H9 (cell line): ENCODE results near the gene PMP22. TPM values are rescaled to one million over a fixed set of nuclear protein-coding genes. Genes with fewer than 3 reads are reported as not detected.
A peak's percentile ranks its signal among the peaks of the same experiment; 100 is the strongest.

Experiments
- DNase-seq: peaks from one replicate; pipeline ENCODE4 v3.0.0-alpha.2; 2017
- H2AFZ ChIP-seq: one replicate; pipeline ENCODE4 v1.6.1; 2013; ENCODE audit warnings: mild to moderate bottlenecking, low read length, control low read depth, moderate library complexity
- H2AK5ac ChIP-seq: 2 replicates; pipeline ENCODE4 v1.6.1; 2013; ENCODE audit warnings: low read length, control low read depth, mixed read lengths; ENCODE audit not compliant: insufficient read length
- H2BK120ac ChIP-seq: one replicate; pipeline ENCODE4 v1.6.1; 2013; ENCODE audit warnings: low read depth, mild to moderate bottlenecking, low read length, control low read depth, inconsistent platforms; ENCODE audit not compliant: poor library complexity, severe bottlenecking
- H2BK12ac ChIP-seq: 2 replicates; pipeline ENCODE4 v1.6.1; 2013; ENCODE audit warnings: low read length, control low read depth, mixed read lengths, low read depth; ENCODE audit not compliant: insufficient read length
- H2BK15ac ChIP-seq: 2 replicates; pipeline ENCODE4 v1.6.1; 2013; ENCODE audit warnings: low read depth, low read length, control low read depth
- H2BK20ac ChIP-seq: one replicate; pipeline ENCODE4 v1.6.1; 2013; ENCODE audit warnings: low read depth, mild to moderate bottlenecking, low read length, control low read depth, inconsistent platforms; ENCODE audit not compliant: poor library complexity, severe bottlenecking
- H2BK5ac ChIP-seq: 2 replicates; pipeline ENCODE4 v1.6.1; 2013; ENCODE audit warnings: low read length, control low read depth, mixed read lengths; ENCODE audit not compliant: insufficient read length
- H3K14ac ChIP-seq: 2 replicates; pipeline ENCODE4 v1.6.1; 2013; ENCODE audit warnings: low read length, control low read depth; ENCODE audit not compliant: insufficient read depth
- H3K18ac ChIP-seq: 2 replicates; pipeline ENCODE4 v1.6.1; 2013; ENCODE audit warnings: low read depth, mild to moderate bottlenecking, mixed read lengths, low read length, control low read depth; ENCODE audit not compliant: insufficient read length
- H3K23ac ChIP-seq: 2 replicates; pipeline ENCODE4 v1.6.1; 2013; ENCODE audit warnings: low read length, control low read depth, mixed read lengths, low read depth; ENCODE audit not compliant: insufficient read length
- H3K23me2 ChIP-seq: 2 replicates; pipeline ENCODE4 v1.6.1; 2013; ENCODE audit warnings: low read depth, mild to moderate bottlenecking, mixed read lengths, low read length, control low read depth; ENCODE audit not compliant: insufficient read length, poor library complexity, severe bottlenecking
- H3K27ac ChIP-seq: 2 replicates; pipeline ENCODE4 v1.5.1; 2013; ENCODE audit warnings: low read length, control low read depth, mixed read lengths, low read depth; ENCODE audit not compliant: insufficient read length
- H3K27me3 ChIP-seq: 2 replicates; pipeline ENCODE4 v1.6.1; 2013; ENCODE audit warnings: low read length, control low read depth, inconsistent platforms; ENCODE audit not compliant: insufficient read depth
- H3K4ac ChIP-seq: 2 replicates; pipeline ENCODE4 v1.6.1; 2013; ENCODE audit warnings: low read depth, mild to moderate bottlenecking, control low read depth, inconsistent platforms, low read length, moderate library complexity
- H3K4me1 ChIP-seq: 2 replicates; pipeline ENCODE4 v1.6.1; 2013; ENCODE audit warnings: low read length, control low read depth, inconsistent platforms; ENCODE audit not compliant: insufficient read depth
- H3K4me2 ChIP-seq: 2 replicates; pipeline ENCODE4 v1.6.1; 2013; ENCODE audit warnings: low read length, control low read depth, mixed read lengths; ENCODE audit not compliant: insufficient read length, insufficient read depth
- H3K56ac ChIP-seq: 2 replicates; pipeline ENCODE4 v1.6.1; 2013; ENCODE audit warnings: low read depth, mild to moderate bottlenecking, mixed read lengths, low read length, control low read depth; ENCODE audit not compliant: insufficient read length
- H3K79me1 ChIP-seq: 2 replicates; pipeline ENCODE4 v1.6.1; 2013; ENCODE audit warnings: low read depth, mild to moderate bottlenecking, moderate library complexity, low read length, control low read depth, inconsistent platforms; ENCODE audit not compliant: insufficient read depth, poor library complexity, severe bottlenecking
- H3K79me2 ChIP-seq: 2 replicates; pipeline ENCODE4 v1.6.1; 2013; ENCODE audit warnings: low read length, control low read depth, inconsistent platforms; ENCODE audit not compliant: insufficient read depth
- H3K9ac ChIP-seq: 2 replicates; pipeline ENCODE4 v1.6.1; 2013; ENCODE audit warnings: low read length, control low read depth, mixed read lengths; ENCODE audit not compliant: insufficient read length; ENCODE audit errors: extremely low read depth
- H3K9me3 ChIP-seq: one replicate; pipeline ENCODE4 v1.6.1; 2013; ENCODE audit warnings: low read depth, low read length, inconsistent platforms; ENCODE audit not compliant: control insufficient read depth
- H3T11ph ChIP-seq: one replicate; pipeline ENCODE4 v1.6.1; 2013; ENCODE audit warnings: mild to moderate bottlenecking, low read length, control low read depth, inconsistent platforms
- H4K20me1 ChIP-seq: one replicate; pipeline ENCODE4 v1.6.1; 2013; ENCODE audit not compliant: control insufficient read depth, insufficient read length, insufficient read depth
- H4K5ac ChIP-seq: 2 replicates; pipeline ENCODE4 v1.6.1; 2013; ENCODE audit warnings: low read depth, mild to moderate bottlenecking, mixed read lengths, low read length, control low read depth; ENCODE audit not compliant: insufficient read length
- H4K8ac ChIP-seq: replicated peaks from 2 replicates; pipeline ENCODE4 v1.6.1; 2013; ENCODE audit warnings: low read length, control low read depth, mixed read lengths, low read depth; ENCODE audit not compliant: insufficient read length
- H4K91ac ChIP-seq: 2 replicates; pipeline ENCODE4 v1.6.1; 2013; ENCODE audit warnings: low read depth, mild to moderate bottlenecking, moderate library complexity, mixed read lengths, low read length, control low read depth; ENCODE audit not compliant: insufficient read length
- H3K27ac Mint-ChIP-seq, 3 experiments: 2 replicates in 2 of 3; 3 replicates in 1 of 3; pipeline ENCODE4 v1.8.0; 2020 to 2021; ENCODE audit warnings: mixed read lengths in 3 of 3, mild to moderate bottlenecking in 1 of 3, moderate library complexity in 1 of 3
- H3K27me3 Mint-ChIP-seq: 2 replicates; pipeline ENCODE4 v1.8.0; 2021; ENCODE audit warnings: low read depth, mild to moderate bottlenecking, moderate library complexity, mixed read lengths
- H3K36me3 Mint-ChIP-seq, 3 experiments: 2 replicates in 2 of 3; 3 replicates in 1 of 3; pipeline ENCODE4 v1.8.0; 2020 to 2021; ENCODE audit warnings: low read depth in 3 of 3, mixed read lengths in 3 of 3; ENCODE audit not compliant: insufficient read depth in 1 of 3
- H3K4me1 Mint-ChIP-seq, 2 experiments: 2 replicates each; pipeline ENCODE4 v1.8.0; 2020; ENCODE audit warnings: mixed read lengths in 2 of 2
- H3K4me3 Mint-ChIP-seq, 2 experiments: 2 replicates in 1 of 2; 3 replicates in 1 of 2; pipeline ENCODE4 v1.8.0; 2020 to 2021; ENCODE audit warnings: mild to moderate bottlenecking in 2 of 2, mixed read lengths in 2 of 2, moderate library complexity in 1 of 2
- H3K9me3 Mint-ChIP-seq, 2 experiments: 2 replicates in 1 of 2; 3 replicates in 1 of 2; pipeline ENCODE4 v1.8.0; 2020; ENCODE audit warnings: mild to moderate bottlenecking in 2 of 2, mixed read lengths in 2 of 2, moderate library complexity in 1 of 2
- WGBS: extraction: QIAGEN DNeasy Blood & Tissue Kit; methylation state at CpG from one replicate; pipeline ENCODE4 v1.1.7; 2013; ENCODE audit warnings: missing lambda C conversion rate, low lambda C conversion rate, mixed read lengths; ENCODE audit not compliant: insufficient read length; ENCODE audit errors: extremely low coverage; 5-methylcytosine and 5-hydroxymethylcytosine counted together
- total RNA-seq: library from RNA; stranded (reverse); gene quantifications from 2 replicates; pipeline ENCODE4 v1.2.1, GENCODE V29; 2021
- TF ChIP-seq, protein P1 (sequence below): fragments of 200-600 bp; sonication (generic); conservative IDR thresholded peaks from 3 replicates; pipeline ENCODE4 v1.8.0; 2021; ENCODE audit warnings: antibody characterized with exemption, mild to moderate bottlenecking

PMP22 gene
- total RNA-seq, 1 experiment from 2014 or later = 1.5 TPM

DNA sequence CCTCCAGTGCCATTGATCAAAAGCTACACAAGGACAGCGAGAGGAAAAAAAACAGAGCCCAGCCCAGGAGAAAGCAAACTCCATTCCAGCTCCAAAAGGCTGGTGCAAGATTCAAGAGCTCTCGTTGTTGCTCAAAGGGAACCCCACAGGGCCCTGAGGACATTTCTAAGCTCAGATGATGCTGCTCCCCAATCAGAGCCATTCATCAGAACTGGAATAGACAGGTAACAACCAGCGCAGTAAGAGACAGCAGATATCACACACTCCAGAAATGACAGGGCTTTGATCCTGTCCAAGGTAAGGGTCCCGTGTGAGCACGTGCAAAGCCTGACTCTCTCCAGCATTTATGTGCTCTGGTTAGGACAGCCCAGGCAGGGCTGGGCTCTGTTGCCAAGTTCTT is 20.1 kb downstream of the PMP22 start:
- Histone ChIP-seq H3K4me2 (no peak overlapping the region), H3K27me3 (no peaks in the 10 kb centered on the region), H3K23me2 (no peaks in the 10 kb centered on the region), H3K23ac (no peak overlapping the region), H2BK5ac (no peak overlapping the region), H3K4me1 (no peaks in the 10 kb centered on the region), H3K9me3 (no peaks in the 10 kb centered on the region), H3K14ac (no peak overlapping the region), H2AK5ac (no peak overlapping the region), H3T11ph (no peak overlapping the region), H4K5ac (no peak overlapping the region), H3K79me1 (no peaks in the 10 kb centered on the region), H2BK15ac (no peak overlapping the region), H2BK20ac (no peak overlapping the region), H2BK12ac (no peak overlapping the region), H3K18ac (no peak overlapping the region), H4K20me1 (no peaks in the 10 kb centered on the region), H4K91ac (no peak overlapping the region), H3K79me2 (no peaks in the 10 kb centered on the region), H3K27ac (no peak overlapping the region), H4K8ac (no peak overlapping the region), H3K4ac (no peak overlapping the region), H2BK120ac (no peak overlapping the region), H2AFZ (no peak overlapping the region), H3K9ac (no peak overlapping the region), H3K56ac (no peak overlapping the region)
- WGBS = no CpG with 5 or more reads among the region's 5 CpGs
- Mint-ChIP-seq H3K4me3 (no peak overlapping the region), H3K36me3 (peaks cover 0 to 4% (median 0%) of the 10 kb centered on the region in 3 experiments; a peak in 1 of 7 replicates), H3K9me3 (peaks cover 5 to 6% of the 10 kb centered on the region in 2 experiments; a peak in 3 of 5 replicates), H3K27ac (no peak overlapping the region; a peak in 1 of 7 replicates), H3K4me1 (peaks cover 0 to 10% of the 10 kb centered on the region in 2 experiments; a peak in 3 of 4 replicates), H3K27me3 (no peaks in the 10 kb centered on the region; the same call in 1 of the 2 replicates)
- TF ChIP-seq, protein P1, sequence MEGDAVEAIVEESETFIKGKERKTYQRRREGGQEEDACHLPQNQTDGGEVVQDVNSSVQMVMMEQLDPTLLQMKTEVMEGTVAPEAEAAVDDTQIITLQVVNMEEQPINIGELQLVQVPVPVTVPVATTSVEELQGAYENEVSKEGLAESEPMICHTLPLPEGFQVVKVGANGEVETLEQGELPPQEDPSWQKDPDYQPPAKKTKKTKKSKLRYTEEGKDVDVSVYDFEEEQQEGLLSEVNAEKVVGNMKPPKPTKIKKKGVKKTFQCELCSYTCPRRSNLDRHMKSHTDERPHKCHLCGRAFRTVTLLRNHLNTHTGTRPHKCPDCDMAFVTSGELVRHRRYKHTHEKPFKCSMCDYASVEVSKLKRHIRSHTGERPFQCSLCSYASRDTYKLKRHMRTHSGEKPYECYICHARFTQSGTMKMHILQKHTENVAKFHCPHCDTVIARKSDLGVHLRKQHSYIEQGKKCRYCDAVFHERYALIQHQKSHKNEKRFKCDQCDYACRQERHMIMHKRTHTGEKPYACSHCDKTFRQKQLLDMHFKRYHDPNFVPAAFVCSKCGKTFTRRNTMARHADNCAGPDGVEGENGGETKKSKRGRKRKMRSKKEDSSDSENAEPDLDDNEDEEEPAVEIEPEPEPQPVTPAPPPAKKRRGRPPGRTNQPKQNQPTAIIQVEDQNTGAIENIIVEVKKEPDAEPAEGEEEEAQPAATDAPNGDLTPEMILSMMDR = no peak
- peak; percentile 21 for DNase-seq
